Measurements from ENCODE around the gene SARS1. TPM values are rescaled to one million over a fixed set of nuclear protein-coding genes. Genes with fewer than 3 reads are reported as not detected.

SARS1 gene
- total RNA-seq, 1 donor from 2014 or later: 153 TPM

- no peak for DNase-seq (ENCODE audit: extremely low read depth, low read depth, low spot score)
Observed at GRCh38 chr1:109259674-109260557, 46.2 kb downstream of the SARS1 start.

DNA sequence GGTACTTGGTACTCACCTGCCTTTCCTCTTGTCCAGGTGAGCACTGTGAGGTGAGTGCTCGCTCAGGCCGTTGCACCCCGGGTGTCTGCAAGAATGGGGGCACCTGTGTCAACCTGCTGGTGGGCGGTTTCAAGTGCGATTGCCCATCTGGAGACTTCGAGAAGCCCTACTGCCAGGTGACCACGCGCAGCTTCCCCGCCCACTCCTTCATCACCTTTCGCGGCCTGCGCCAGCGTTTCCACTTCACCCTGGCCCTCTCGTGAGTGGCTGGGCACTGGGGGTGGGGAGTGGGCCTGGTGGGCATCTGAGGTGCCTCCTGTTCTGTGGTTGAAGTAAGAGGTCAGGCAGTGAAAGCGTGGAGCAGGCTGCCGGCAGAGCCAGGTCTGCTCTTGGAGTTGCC is 47.3 kb downstream of the SARS1 start:
- no peak for DNase-seq (ENCODE audit: extremely low read depth, low read depth, low spot score)

DNA sequence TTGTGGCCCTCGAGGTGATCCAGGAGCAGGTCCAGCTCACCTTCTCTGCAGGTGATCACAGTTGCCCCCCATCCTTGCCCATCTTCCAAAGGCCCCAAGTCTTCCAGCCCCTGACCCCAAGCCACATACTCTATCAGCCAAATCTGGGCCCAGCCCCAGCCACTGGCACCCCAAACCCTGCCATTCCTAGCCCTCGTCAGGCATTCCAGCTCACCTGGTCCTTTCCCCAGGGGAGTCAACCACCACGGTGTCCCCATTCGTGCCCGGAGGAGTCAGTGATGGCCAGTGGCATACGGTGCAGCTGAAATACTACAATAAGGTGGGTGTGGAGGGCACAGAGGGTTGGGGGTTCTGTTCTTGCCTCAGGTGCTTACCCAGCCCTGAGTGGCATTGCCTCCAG is 47.9 kb downstream of the SARS1 start:
- no peak for DNase-seq (ENCODE audit: extremely low read depth, low read depth, low spot score)

DNA sequence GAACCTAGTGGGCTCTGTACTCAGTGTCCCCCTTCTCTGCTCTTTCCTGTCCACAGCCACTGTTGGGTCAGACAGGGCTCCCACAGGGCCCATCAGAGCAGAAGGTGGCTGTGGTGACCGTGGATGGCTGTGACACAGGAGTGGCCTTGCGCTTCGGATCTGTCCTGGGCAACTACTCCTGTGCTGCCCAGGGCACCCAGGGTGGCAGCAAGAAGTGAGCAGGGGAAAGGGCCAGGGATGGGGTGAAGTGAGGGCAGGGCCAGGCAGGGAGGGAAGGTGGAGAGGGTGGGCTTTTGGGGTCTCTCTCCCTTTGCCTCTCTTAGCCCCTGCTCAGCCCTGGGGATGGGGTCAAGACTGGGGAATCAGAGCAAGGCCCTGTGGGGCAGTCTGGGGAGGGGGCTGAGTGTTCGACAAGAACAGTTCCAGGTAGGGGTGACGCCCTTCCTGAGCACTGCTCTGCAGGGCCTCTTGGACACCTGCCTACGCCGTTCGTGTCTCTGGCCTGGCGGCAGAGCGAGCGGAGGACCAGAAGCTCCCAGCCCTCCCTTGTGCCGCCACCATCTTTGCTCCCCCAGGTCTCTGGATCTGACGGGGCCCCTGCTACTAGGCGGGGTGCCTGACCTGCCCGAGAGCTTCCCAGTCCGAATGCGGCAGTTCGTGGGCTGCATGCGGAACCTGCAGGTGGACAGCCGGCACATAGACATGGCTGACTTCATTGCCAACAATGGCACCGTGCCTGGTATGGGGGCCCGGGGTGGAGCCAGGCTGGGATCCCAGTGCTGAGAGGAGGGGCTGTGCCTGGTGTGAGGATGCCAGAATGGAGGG is 48.7 kb downstream of the SARS1 start:
- DNase-seq (ENCODE audit: extremely low read depth, low read depth, low spot score): no peak

GRCh38 chr1:109263234-109263596 is 49.5 kb downstream of the SARS1 start:
- DNase-seq (ENCODE audit: extremely low read depth, low read depth, low spot score): no peak

DNA sequence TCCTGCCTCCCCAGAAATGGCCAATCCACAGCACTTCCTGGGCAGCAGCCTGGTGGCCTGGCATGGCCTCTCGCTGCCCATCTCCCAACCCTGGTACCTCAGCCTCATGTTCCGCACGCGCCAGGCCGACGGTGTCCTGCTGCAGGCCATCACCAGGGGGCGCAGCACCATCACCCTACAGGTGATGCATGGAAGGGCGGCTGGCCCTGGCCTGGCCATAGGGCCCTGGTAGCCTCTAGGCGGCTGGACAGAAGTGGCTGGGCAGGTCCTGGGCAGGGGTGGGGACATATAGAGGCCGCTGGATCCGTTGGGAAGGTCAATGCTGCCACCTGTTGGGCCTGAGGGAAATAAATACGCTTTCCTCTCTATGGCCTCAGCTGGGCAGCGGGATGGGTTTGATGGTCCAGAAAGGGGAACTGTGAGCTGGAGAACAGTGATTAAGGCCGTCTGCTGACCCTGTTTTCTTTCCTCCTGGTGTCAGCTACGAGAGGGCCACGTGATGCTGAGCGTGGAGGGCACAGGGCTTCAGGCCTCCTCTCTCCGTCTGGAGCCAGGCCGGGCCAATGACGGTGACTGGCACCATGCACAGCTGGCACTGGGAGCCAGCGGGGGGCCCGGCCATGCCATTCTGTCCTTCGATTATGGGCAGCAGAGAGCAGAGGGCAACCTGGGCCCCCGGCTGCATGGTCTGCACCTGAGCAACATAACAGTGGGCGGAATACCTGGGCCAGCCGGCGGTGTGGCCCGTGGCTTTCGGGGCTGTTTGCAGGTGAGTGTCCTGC is 50.1 kb downstream of the SARS1 start:
- DNase-seq (ENCODE audit: extremely low read depth, low read depth, low spot score): peak; percentile 31

DNA sequence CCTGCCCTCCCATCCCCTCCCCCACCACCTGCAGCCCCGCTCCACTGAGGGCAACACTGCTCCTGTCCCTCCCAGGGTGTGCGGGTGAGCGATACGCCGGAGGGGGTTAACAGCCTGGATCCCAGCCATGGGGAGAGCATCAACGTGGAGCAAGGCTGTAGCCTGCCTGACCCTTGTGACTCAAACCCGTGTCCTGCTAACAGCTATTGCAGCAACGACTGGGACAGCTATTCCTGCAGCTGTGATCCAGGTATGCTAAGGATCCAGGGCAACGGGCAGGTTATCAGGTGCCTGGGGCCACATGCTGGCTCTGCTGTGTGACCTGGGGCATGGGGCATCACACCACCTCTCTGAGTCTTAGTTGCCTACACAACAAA is 50.6 kb downstream of the SARS1 start:
- DNase-seq (ENCODE audit: extremely low read depth, low read depth, low spot score): no peak

DNA sequence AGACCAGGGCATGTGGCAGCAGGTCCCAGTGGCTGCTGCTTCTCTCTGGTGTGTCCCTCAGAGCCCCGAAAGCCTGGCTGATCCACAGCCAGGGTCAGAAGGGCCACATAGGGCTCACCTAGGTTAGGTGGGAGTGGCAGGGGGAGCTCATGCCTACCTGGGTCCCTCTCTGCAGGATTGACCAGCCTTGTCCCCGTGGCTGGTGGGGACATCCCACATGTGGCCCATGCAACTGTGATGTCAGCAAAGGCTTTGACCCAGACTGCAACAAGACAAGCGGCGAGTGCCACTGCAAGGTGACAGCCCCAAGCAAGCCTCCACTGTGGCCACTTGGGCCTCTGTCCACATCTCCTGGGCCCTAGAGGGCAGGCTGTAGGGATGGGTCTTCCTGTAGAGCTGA is 51.3 kb downstream of the SARS1 start:
- DNase-seq (ENCODE audit: extremely low read depth, low read depth, low spot score): no peak

- DNase-seq (ENCODE audit: extremely low read depth, low read depth, low spot score): no peak
Observed at GRCh38 chr1:109265741-109266330, 52.1 kb downstream of the SARS1 start.

GRCh38 chr1:109266965-109267364 is 53.2 kb downstream of the SARS1 start:
- DNase-seq (ENCODE audit: extremely low read depth, low read depth, low spot score): no peak

- no peak for DNase-seq (ENCODE audit: extremely low read depth, low read depth, low spot score)
Observed at GRCh38 chr1:109267743-109268300, 54.1 kb downstream of the SARS1 start.

GRCh38 chr1:109268431-109269211 is 54.9 kb downstream of the SARS1 start:
- no peak for DNase-seq (ENCODE audit: extremely low read depth, low read depth, low spot score)

GRCh38 chr1:109269212-109269980 is 55.7 kb downstream of the SARS1 start:
- no peak for DNase-seq (ENCODE audit: extremely low read depth, low read depth, low spot score)

GRCh38 chr1:109269981-109270622 is 56.4 kb downstream of the SARS1 start:
- DNase-seq (ENCODE audit: extremely low read depth, low read depth, low spot score): no peak

DNA sequence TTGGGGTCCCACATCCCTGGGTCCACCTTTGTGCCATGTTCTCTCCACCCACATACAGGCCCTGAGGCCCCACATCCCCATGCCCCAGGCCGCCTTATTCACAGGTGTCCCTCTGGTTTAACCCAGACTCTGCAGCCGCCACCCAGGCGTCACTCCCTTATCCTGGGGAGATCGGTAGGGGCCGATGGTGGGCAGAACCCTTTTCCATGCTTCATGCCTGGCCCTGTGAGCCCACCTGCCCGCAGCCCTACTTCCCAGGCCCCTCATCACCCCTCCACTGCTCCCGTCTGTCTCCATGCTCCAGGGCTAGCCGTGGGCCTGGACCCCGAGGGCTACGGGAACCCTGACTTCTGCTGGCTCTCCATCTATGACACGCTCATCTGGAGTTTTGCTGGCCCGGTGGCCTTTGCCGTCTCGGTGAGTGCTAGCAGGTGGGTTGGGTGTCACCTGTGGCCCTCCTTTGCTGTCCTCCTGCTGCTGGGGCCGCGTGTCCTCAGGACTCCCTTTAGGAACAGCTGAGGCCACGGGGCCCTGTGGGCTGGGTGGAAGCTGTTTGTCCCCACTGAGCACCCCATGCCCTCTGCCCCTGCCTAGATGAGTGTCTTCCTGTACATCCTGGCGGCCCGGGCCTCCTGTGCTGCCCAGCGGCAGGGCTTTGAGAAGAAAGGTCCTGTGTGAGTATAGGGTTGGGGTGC is 57.1 kb downstream of the SARS1 start:
- no peak for DNase-seq (ENCODE audit: extremely low read depth, low read depth, low spot score)

DNA sequence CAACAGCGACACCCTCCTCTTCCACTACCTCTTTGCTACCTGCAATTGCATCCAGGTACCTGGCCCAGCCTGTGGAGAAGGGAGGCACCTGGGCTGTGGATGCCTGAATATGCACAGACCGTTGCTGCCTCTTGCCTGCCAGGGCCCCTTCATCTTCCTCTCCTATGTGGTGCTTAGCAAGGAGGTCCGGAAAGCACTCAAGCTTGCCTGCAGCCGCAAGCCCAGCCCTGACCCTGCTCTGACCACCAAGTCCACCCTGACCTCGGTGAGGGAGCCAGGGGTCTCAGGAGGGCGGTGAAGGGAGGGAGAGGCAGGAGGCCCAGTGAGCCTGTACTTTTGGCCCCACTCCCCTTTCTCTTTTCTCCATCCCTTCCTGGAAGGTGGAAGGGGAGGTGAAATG is 57.7 kb downstream of the SARS1 start:
- DNase-seq (ENCODE audit: extremely low read depth, low read depth, low spot score): no peak

GRCh38 chr1:109272021-109272799 is 58.5 kb downstream of the SARS1 start:
- DNase-seq (ENCODE audit: extremely low read depth, low read depth, low spot score): no peak
